Endothelial cell (in vitro differentiated cells): Measurements from ENCODE around the gene COL5A1. TPM values are rescaled to one million over a fixed set of nuclear protein-coding genes. Genes with fewer than 3 reads are reported as not detected.

ENCODE experiments used
- DNase-seq: peaks from one replicate; pipeline ENCODE4 v3.0.0; 2021; ENCODE audit warnings: low spot score
- H3K27ac Mint-ChIP-seq: one replicate; pipeline ENCODE4 v1.8.0; 2021; ENCODE audit warnings: mixed read lengths, inconsistent platforms; ENCODE audit not compliant: unreplicated experiment
- H3K27me3 Mint-ChIP-seq: one replicate; pipeline ENCODE4 v1.8.0; 2021; ENCODE audit warnings: mild to moderate bottlenecking, moderate library complexity, mixed read lengths, inconsistent platforms; ENCODE audit not compliant: unreplicated experiment
- H3K36me3 Mint-ChIP-seq: one replicate; pipeline ENCODE4 v1.8.0; 2021; ENCODE audit warnings: mild to moderate bottlenecking, low read depth, mixed read lengths, inconsistent platforms; ENCODE audit not compliant: unreplicated experiment
- H3K4me1 Mint-ChIP-seq: one replicate; pipeline ENCODE4 v1.8.0; 2021; ENCODE audit warnings: mild to moderate bottlenecking, mixed read lengths, inconsistent platforms; ENCODE audit not compliant: unreplicated experiment
- H3K4me3 Mint-ChIP-seq: one replicate; pipeline ENCODE4 v1.8.0; 2021; ENCODE audit warnings: mild to moderate bottlenecking, mixed read lengths, inconsistent platforms; ENCODE audit not compliant: unreplicated experiment
- H3K9me3 Mint-ChIP-seq: one replicate; pipeline ENCODE4 v1.8.0; 2021; ENCODE audit warnings: mixed read lengths, inconsistent platforms; ENCODE audit not compliant: unreplicated experiment
- total RNA-seq: library from RNA; stranded (reverse); fragmentation: NEBNext Ultra II Directional; extraction: Animal tissue kit (Norgen Biotek cat#: 25700); gene quantifications from one replicate; pipeline ENCODE4 v1.2.1, GENCODE V29; 2021; ENCODE audit not compliant: unreplicated experiment
- TF ChIP-seq, protein P1 (sequence below): fragments of 200-600 bp; sonication (generic); IDR thresholded peaks from one replicate; pipeline ENCODE4 v1.5.0; 2021; ENCODE audit warnings: antibody characterized with exemption; ENCODE audit not compliant: unreplicated experiment

Gene COL5A1
- total RNA-seq, 1 donor from 2014 or later: 24.3 TPM

DNA sequence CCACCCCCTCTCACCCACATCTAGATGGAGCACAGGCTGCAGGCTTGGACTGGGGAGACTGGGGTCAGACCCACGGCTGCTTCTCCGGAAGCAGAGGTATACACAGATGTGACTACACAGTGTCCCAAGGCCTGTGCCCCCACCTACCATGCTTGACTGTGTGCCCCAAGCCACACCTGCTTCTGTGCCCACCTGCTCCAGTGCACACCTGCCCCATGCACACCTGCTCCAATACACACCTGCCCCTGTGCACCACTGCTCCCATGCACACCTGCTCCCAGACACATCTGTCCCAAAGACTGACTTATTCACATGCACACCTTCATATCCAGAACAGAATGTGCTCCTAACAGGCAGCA is 5.5 kb upstream of the COL5A1 start:
- no peak for DNase-seq
- Mint-ChIP-seq H3K9me3 (no peaks in the 10 kb centered on the region), H3K4me1 (no peaks in the 10 kb centered on the region), H3K27me3 (peaks cover 6% of the 10 kb centered on the region), H3K4me3 (no peak overlapping the region), H3K36me3 (no peaks in the 10 kb centered on the region), H3K27ac (no peak overlapping the region)
- TF ChIP-seq, protein P1, sequence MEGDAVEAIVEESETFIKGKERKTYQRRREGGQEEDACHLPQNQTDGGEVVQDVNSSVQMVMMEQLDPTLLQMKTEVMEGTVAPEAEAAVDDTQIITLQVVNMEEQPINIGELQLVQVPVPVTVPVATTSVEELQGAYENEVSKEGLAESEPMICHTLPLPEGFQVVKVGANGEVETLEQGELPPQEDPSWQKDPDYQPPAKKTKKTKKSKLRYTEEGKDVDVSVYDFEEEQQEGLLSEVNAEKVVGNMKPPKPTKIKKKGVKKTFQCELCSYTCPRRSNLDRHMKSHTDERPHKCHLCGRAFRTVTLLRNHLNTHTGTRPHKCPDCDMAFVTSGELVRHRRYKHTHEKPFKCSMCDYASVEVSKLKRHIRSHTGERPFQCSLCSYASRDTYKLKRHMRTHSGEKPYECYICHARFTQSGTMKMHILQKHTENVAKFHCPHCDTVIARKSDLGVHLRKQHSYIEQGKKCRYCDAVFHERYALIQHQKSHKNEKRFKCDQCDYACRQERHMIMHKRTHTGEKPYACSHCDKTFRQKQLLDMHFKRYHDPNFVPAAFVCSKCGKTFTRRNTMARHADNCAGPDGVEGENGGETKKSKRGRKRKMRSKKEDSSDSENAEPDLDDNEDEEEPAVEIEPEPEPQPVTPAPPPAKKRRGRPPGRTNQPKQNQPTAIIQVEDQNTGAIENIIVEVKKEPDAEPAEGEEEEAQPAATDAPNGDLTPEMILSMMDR: no peak

DNA sequence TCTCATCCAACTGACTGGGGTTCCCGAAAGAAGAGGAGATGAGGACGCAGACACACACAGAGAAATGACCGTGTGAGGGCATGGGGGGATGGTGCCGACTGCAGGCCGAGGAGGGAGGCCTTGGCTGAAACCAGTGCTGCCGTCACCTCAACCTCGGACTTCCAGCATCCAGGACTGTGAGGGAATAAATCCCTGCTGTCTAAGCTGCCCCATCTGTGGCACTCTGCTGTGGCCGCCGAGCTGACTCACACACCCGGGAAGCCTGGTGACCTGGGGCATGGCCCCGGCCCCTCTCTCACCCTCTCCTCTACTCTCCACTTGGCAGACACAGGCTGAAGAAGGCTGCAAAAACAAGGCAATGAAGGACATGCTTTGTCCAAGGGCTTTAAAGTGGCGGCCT is 4.4 kb upstream of the COL5A1 start:
- Mint-ChIP-seq H3K27me3 (peaks cover 2% of the 10 kb centered on the region), H3K27ac (no peak overlapping the region), H3K4me3 (no peak overlapping the region), H3K4me1 (no peaks in the 10 kb centered on the region), H3K36me3 (no peaks in the 10 kb centered on the region), H3K9me3 (no peaks in the 10 kb centered on the region)
- TF ChIP-seq, protein P1: no peak
- DNase-seq: no peak

DNA sequence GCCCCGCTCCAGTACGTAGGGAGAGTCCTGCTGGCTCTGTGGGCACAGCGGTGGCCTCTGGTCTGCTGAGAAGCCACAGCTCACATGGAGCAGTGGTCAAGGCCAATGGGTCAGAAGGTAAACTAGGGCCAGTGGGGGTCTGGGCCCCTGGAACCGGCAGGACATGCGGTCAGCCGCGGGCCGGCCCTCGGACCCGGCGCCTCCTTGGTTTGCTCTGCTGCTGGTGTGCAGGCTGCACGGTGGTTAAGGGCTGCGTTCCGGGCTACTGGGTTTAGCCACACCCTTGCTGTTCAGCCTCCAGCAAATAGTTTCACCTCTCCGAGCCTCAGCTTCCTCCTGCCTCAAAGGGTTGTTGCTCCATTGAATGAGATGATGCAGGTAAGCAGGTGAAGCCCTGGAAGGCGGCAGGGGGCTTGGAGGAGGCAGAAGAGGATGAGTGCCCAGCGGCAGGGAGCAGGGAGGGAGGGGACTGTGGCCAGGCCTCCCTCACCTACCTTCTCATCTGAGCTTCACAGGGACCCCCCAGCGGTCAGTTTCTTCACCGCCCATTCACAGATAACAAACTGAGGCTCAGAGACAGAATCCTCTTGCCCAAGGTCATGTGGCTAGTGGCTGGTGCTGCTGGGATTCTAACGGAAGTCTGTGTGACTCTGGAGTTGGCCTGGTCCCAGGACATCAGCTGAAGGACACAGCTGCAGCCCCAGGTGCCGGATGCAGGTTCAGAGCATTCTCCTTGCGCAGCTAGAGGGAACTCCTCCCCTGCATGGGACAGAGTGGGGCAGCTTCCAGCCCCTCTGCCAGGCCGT is 3.7 kb upstream of the COL5A1 start:
- DNase-seq: no peak
- Mint-ChIP-seq H3K4me3 (no peak overlapping the region), H3K9me3 (no peaks in the 10 kb centered on the region), H3K27ac (no peak overlapping the region), H3K4me1 (no peaks in the 10 kb centered on the region), H3K27me3 (peaks cover 3% of the 10 kb centered on the region), H3K36me3 (no peaks in the 10 kb centered on the region)
- TF ChIP-seq, protein P1: no peak

DNA sequence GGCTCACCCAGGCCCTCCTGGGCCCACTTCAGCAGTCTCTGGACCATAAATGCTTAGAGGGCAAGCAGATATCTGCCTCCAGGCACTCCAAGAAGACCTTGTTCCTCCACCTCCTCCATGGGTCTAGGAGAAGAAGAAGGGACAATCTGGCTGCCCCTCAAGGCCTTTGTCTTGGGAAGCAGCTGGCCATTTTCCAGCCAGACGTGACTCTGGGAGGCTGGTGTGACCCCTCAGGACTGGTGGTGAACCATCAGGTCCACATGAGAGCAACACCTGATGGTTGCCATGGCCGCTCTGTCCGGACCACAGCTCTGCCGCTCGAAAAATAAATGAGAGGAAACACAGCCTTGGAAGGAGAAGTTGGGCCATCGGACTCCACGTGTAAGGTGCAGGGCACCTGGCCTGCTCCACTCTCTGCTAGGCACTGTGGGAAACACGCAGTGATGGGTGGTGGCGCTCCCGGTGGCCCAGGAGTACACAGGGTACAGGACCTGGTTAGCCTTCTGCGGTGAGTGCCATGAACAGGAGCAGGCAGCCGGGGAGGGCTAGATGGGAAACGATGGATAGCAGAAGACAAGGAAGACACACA is 3.0 kb upstream of the COL5A1 start:
- no peaks in the 10 kb centered on the region for H3K36me3 Mint-ChIP-seq
- H3K4me3 Mint-ChIP-seq: no peak overlapping the region
- H3K4me1 Mint-ChIP-seq: no peaks in the 10 kb centered on the region
- no peaks in the 10 kb centered on the region for H3K9me3 Mint-ChIP-seq
- DNase-seq: no peak
- TF ChIP-seq, protein P1: no peak
- H3K27ac Mint-ChIP-seq: no peak overlapping the region
- peaks cover 4% of the 10 kb centered on the region for H3K27me3 Mint-ChIP-seq

DNA sequence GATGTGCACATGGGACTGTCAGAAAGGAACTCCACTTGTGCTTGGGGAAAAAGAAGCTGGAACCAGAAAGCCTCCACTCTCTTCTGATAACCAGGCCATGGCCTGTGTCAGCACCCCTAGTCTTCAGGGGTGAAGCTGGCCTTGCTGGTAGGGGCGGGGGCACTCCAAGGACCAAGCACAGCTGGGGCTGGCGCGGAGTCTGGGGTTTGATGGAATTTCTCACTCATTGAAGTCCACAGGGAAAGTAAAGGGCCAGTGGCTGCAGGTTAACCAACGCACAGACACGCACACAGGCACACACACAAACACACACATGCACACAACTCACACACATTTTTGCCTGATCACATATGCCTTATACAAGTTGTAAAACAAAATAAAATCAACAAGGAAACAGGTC is 1.6 kb upstream of the COL5A1 start:
- Mint-ChIP-seq H3K36me3 (no peaks in the 10 kb centered on the region), H3K27me3 (peaks cover 4% of the 10 kb centered on the region), H3K4me1 (no peaks in the 10 kb centered on the region), H3K9me3 (no peaks in the 10 kb centered on the region), H3K27ac (no peak overlapping the region), H3K4me3 (peak overlapping the region; percentile 74)
- DNase-seq: no peak
- TF ChIP-seq, protein P1: no peak
